OCI-LY7 (cell line): ENCODE results near the gene WDFY4.

Experiments
- EZH2phosphoT487 ChIP-seq: fragments of 200-600 bp; sonication (generic); IDR thresholded peaks from 2 replicates; pipeline ENCODE4 v1.6.1; 2018; ENCODE audit warnings: low read depth, borderline replicate concordance, mild to moderate bottlenecking, mixed run types, antibody characterized with exemption, low read length, moderate library complexity, mixed read lengths
- TF ChIP-seq, protein P1 (sequence below): fragments of 200-600 bp; sonication (generic); conservative IDR thresholded peaks from 2 replicates; pipeline ENCODE4 v1.5.1; 2014; ENCODE audit warnings: mild to moderate bottlenecking, antibody characterized with exemption, low read length, moderate library complexity, mixed read lengths

DNA sequence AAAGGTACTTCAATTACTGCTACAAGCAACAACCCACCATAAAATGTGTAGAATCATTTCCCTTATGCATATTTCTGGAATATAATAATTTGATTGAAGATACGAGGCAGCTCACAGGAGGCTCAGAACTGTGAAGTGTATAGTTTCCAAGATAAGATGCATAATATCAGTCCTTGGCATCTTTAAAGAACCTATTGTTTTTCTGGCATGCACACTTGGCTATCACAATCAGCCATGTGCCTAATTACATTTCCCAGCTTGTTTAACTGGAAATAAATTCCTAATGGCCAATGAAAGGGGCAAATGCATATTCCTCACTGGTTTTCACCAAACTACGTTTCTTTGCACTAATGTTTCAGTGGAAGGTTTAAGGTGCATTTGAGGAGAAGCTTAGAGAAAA is 338.4 kb downstream of the WDFY4 start:
- TF ChIP-seq, protein P1, sequence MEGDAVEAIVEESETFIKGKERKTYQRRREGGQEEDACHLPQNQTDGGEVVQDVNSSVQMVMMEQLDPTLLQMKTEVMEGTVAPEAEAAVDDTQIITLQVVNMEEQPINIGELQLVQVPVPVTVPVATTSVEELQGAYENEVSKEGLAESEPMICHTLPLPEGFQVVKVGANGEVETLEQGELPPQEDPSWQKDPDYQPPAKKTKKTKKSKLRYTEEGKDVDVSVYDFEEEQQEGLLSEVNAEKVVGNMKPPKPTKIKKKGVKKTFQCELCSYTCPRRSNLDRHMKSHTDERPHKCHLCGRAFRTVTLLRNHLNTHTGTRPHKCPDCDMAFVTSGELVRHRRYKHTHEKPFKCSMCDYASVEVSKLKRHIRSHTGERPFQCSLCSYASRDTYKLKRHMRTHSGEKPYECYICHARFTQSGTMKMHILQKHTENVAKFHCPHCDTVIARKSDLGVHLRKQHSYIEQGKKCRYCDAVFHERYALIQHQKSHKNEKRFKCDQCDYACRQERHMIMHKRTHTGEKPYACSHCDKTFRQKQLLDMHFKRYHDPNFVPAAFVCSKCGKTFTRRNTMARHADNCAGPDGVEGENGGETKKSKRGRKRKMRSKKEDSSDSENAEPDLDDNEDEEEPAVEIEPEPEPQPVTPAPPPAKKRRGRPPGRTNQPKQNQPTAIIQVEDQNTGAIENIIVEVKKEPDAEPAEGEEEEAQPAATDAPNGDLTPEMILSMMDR, result no peak
- TF ChIP-seq EZH2phosphoT487, result no peak
